ENCODE measurements around the gene PDIA6. TPM values are rescaled to one million over a fixed set of nuclear protein-coding genes. Genes with fewer than 3 reads are reported as not detected.

Gene PDIA6
- total RNA-seq, 1 donor from 2014 or later = 109 TPM

- ATAC-seq (ENCODE audit: low read depth) = peak; percentile 31
- ChIA-PET POLR2A (no interaction called here), CTCF (no interaction called here)
- DNase-seq = no peak
- Mint-ChIP-seq H3K27ac (no peak overlapping the region), H3K4me1 (peaks cover 2% of the 10 kb centered on the region), H3K27me3 (no peaks in the 10 kb centered on the region), H3K9me3 (no peaks in the 10 kb centered on the region), H3K36me3 (ENCODE audit: low read depth) (peaks cover 99% of the 10 kb centered on the region), H3K4me3 (no peak overlapping the region)
- TF ChIP-seq CTCF (IDR thresholded peaks at IDR 0.05) = no peak
- intact Hi-C loops (cut with micrococcal nuclease) = loop anchor here (1.0 kb wide), 1 partner anchor 45 kb away; no protein-coding TSS in a partner anchor
These were observed 25.2 kb downstream of the PDIA6 start for GRCh38 chr2:10787176-10787968.

- no peaks in the 10 kb centered on the region for H3K27me3 Mint-ChIP-seq
- DNase-seq (no peak), ATAC-seq (ENCODE audit: low read depth) (no peak)
- peaks cover 99% of the 10 kb centered on the region for H3K36me3 Mint-ChIP-seq (ENCODE audit: low read depth)
- no peaks in the 10 kb centered on the region for H3K9me3 Mint-ChIP-seq
- H3K4me3 Mint-ChIP-seq = no peak overlapping the region
- H3K4me1 Mint-ChIP-seq = peaks cover 1% of the 10 kb centered on the region
- ChIA-PET POLR2A (no interaction called here), CTCF (no interaction called here)
- intact Hi-C loops (cut with micrococcal nuclease) = no loop called here
- no peak overlapping the region for H3K27ac Mint-ChIP-seq
- TF ChIP-seq CTCF (IDR thresholded peaks at IDR 0.05) = no peak
These were observed 26.2 kb downstream of the PDIA6 start for GRCh38 chr2:10786240-10786982.

GRCh38 chr2:10785260-10785659 lies 27.3 kb downstream of the PDIA6 start:
- DNase-seq (no peak), ATAC-seq (ENCODE audit: low read depth) (no peak)
- CTCF ChIA-PET = interaction anchor here (0.8 kb wide), 1 partner anchor 339 kb away, joined by 3 read pairs; no protein-coding TSS in a partner anchor
- POLR2A ChIA-PET = interaction anchor here (0.6 kb wide), 1 partner anchor 392 kb away, joined by 3 read pairs; no protein-coding TSS in a partner anchor
- intact Hi-C loops (cut with micrococcal nuclease) = no loop called here
- Mint-ChIP-seq H3K27me3 (no peaks in the 10 kb centered on the region), H3K4me3 (no peak overlapping the region), H3K36me3 (ENCODE audit: low read depth) (peaks cover 97% of the 10 kb centered on the region), H3K4me1 (no peaks in the 10 kb centered on the region), H3K9me3 (no peaks in the 10 kb centered on the region), H3K27ac (no peak overlapping the region)
- no peak for TF ChIP-seq CTCF (IDR thresholded peaks at IDR 0.05)

GRCh38 chr2:10784719-10785118 lies 27.9 kb downstream of the PDIA6 start:
- Mint-ChIP-seq H3K4me3 (no peak overlapping the region), H3K4me1 (no peaks in the 10 kb centered on the region), H3K9me3 (no peaks in the 10 kb centered on the region), H3K27me3 (no peaks in the 10 kb centered on the region), H3K27ac (no peak overlapping the region), H3K36me3 (ENCODE audit: low read depth) (peaks cover 97% of the 10 kb centered on the region)
- no peak for TF ChIP-seq CTCF (IDR thresholded peaks at IDR 0.05)
- CTCF ChIA-PET = interaction anchor here (0.8 kb wide), 1 partner anchor 339 kb away, joined by 3 read pairs; no protein-coding TSS in a partner anchor
- POLR2A ChIA-PET = interaction anchor here (0.6 kb wide), 1 partner anchor 87 kb away, joined by 4 read pairs; no protein-coding TSS in a partner anchor
- intact Hi-C loops (cut with micrococcal nuclease) = no loop called here
- ATAC-seq (ENCODE audit: low read depth) = no peak
- no peak for DNase-seq

GRCh38 chr2:10783421-10783820 lies 29.2 kb downstream of the PDIA6 start:
- peaks cover 91% of the 10 kb centered on the region for H3K36me3 Mint-ChIP-seq (ENCODE audit: low read depth)
- H3K27ac Mint-ChIP-seq = no peak overlapping the region
- no peaks in the 10 kb centered on the region for H3K9me3 Mint-ChIP-seq
- TF ChIP-seq CTCF (IDR thresholded peaks at IDR 0.05) = no peak
- no peaks in the 10 kb centered on the region for H3K4me1 Mint-ChIP-seq
- H3K27me3 Mint-ChIP-seq = no peaks in the 10 kb centered on the region
- ChIA-PET POLR2A (no interaction called here), CTCF (no interaction called here)
- intact Hi-C loops (cut with micrococcal nuclease) = no loop called here
- no peak for ATAC-seq (ENCODE audit: low read depth)
- DNase-seq = no peak
- H3K4me3 Mint-ChIP-seq = no peak overlapping the region

Measured in activated B cell treated with CpG ODN at 0.5 μM for 24 hours (primary cell).